AG09309 (cell line): ENCODE data around the gene LHFPL3.
"Not testable (repeated sequence)": the region's sequence is repeated elsewhere in the genome, so short reads cannot be mapped to it uniquely, and the experiment has no call there.

Source experiments
- DNase-seq: peaks from one replicate; pipeline ENCODE4 v3.0.0-alpha.2; 2010; ENCODE audit warnings: low read depth
- H3K4me3 ChIP-seq: 2 replicates; pipeline ENCODE4 v1.5.1; 2011; ENCODE audit warnings: mild to moderate bottlenecking, low read depth, low read length, moderate library complexity; ENCODE audit not compliant: control insufficient read depth
- CTCF ChIP-seq: IDR thresholded peaks from 2 replicates; pipeline ENCODE4 v1.5.1; 2011; ENCODE audit warnings: mild to moderate bottlenecking, low read depth, low read length, inconsistent platforms; ENCODE audit not compliant: insufficient read depth, control insufficient read depth; ENCODE audit errors: missing control alignments

LHFPL3 gene

DNA sequence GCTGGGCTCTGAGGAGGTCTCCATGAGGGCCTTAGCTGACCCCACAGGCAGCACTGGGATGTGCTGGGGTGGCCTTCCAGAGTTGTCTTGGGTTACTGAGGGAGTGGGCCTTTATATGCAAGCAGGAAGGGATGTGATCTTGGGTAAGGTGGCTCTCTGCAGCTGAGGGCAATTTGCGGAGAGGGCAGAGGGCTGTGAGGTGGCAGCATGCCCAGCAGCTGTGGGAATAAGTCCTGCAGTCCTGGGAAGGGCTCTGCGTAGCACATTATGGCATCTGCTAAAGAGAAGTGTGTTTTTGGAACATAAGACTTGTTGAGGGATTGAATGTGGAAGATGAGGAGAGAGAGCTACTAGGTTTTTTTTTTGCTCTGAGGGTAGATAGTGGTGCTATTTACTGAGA, 586.0 kb downstream of the LHFPL3 start:
- no peak for TF ChIP-seq CTCF
- H3K4me3 ChIP-seq = no peak overlapping the region
- DNase-seq = no peak

DNA sequence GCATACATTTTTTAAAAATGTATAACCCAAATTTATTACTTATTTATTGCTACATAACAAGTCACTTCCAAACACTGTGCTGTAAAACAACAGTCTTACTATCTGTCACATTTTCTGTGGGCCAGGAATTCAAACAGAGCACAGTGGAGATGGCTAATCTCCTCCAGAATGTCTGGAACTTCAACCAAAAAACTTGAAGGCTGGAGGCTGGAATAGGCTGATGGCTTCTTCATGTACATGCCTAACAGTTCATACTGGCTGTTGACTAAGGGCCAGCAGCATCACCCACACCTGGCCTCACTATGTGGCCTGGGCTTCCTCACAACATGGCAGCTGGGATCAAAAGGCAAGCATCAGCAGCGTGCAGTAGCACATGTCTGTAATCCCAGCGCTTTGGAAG, 593.2 kb downstream of the LHFPL3 start:
- no peak for TF ChIP-seq CTCF

GRCh38 chr7:104922182-104923009, 594.0 kb downstream of the LHFPL3 start:
- TF ChIP-seq CTCF = no peak
- DNase-seq = no peak
- H3K4me3 ChIP-seq = no peak overlapping the region

More for the DNA sequence above, 593.2 kb downstream of the LHFPL3 start:
- DNase-seq = no peak
- H3K4me3 ChIP-seq = no peak overlapping the region

- peak; percentile 73 for DNase-seq
- no peak overlapping the region for H3K4me3 ChIP-seq
- peak; percentile 85 for TF ChIP-seq CTCF
Measured at GRCh38 chr7:104923010-104923421, 594.6 kb downstream of the LHFPL3 start.

GRCh38 chr7:104926189-104926588, 597.8 kb downstream of the LHFPL3 start:
- not testable (repeated sequence) for H3K4me3 ChIP-seq, DNase-seq

- H3K4me3 ChIP-seq = no peak overlapping the region
- no peak for DNase-seq
- no peak for TF ChIP-seq CTCF
Measured at GRCh38 chr7:104926601-104927041, 598.2 kb downstream of the LHFPL3 start.

GRCh38 chr7:104927055-104927454, 598.7 kb downstream of the LHFPL3 start:
- TF ChIP-seq CTCF = no peak
- DNase-seq = no peak
- H3K4me3 ChIP-seq = no peak overlapping the region
